SJSA1 (cell line): Measurements from ENCODE around the gene MSANTD2. TPM values are rescaled to one million over a fixed set of nuclear protein-coding genes. Genes with fewer than 3 reads are reported as not detected.

ENCODE experiments used
- DNase-seq, 2 experiments: peaks; one replicate each; pipeline ENCODE4 v3.0.0-alpha.2; 2015 to 2020; ENCODE audit warnings: low spot score in 2 of 2, low read depth in 1 of 2
- H3K27ac ChIP-seq: fragments of 250-450 bp; sonication (Bioruptor Pico); 2 replicates; pipeline ENCODE4 v1.5.1; 2020; ENCODE audit warnings: mild to moderate bottlenecking, moderate library complexity
- H3K27me3 ChIP-seq: fragments of 250-450 bp; sonication (Bioruptor Pico); replicated peaks from 2 replicates; pipeline ENCODE4 v1.5.1; 2020; ENCODE audit warnings: mild to moderate bottlenecking, moderate library complexity
- H3K36me3 ChIP-seq: fragments of 250-450 bp; sonication (Bioruptor Pico); 2 replicates; pipeline ENCODE4 v1.5.1; 2020; ENCODE audit warnings: mild to moderate bottlenecking
- H3K4me1 ChIP-seq: fragments of 250-450 bp; sonication (Bioruptor Pico); replicated peaks from 2 replicates; pipeline ENCODE4 v1.6.1; 2021; ENCODE audit warnings: mild to moderate bottlenecking
- H3K4me3 ChIP-seq: fragments of 250-450 bp; sonication (Bioruptor Pico); 2 replicates; pipeline ENCODE4 v1.5.1; 2020; ENCODE audit warnings: mild to moderate bottlenecking
- H3K9me3 ChIP-seq: fragments of 250-450 bp; sonication (Bioruptor Pico); replicated peaks from 2 replicates; pipeline ENCODE4 v1.5.1; 2020; ENCODE audit warnings: mild to moderate bottlenecking
- total RNA-seq: library from RNA; depleted of rRNA; stranded (reverse); fragments of >200 nt; shearing (Covaris generic); gene quantifications from 2 replicates; pipeline ENCODE4 v1.2.3, GENCODE V29; 2014

MSANTD2 gene
- total RNA-seq, 1 experiment from 2014 or later, result 15.3 TPM

DNA sequence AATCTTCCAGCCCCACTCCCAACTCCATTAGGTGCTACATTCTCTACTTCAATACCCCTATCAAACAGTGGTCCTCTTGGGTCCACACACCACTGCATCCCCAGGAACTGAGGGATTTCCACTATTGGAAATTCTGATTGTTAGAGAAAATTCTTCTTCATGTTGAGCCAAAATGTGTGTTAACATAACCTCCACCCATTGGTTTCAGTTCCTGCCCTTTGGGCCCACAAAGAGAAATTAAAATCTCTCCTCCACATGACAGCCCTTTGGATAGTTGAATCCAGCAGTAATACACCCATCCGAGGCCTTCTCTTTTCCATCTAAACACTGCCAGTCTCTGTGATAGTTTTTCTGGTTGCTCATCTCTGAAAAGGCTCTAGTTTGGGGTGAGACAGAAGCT lies 50.3 kb downstream of the MSANTD2 start:
- Histone ChIP-seq H3K27me3 (no peaks in the 10 kb centered on the region), H3K4me1 (peaks cover 28% of the 10 kb centered on the region), H3K4me3 (no peak overlapping the region), H3K27ac (no peak overlapping the region), H3K9me3 (no peaks in the 10 kb centered on the region), H3K36me3 (no peaks in the 10 kb centered on the region)
- DNase-seq, result no peak

DNA sequence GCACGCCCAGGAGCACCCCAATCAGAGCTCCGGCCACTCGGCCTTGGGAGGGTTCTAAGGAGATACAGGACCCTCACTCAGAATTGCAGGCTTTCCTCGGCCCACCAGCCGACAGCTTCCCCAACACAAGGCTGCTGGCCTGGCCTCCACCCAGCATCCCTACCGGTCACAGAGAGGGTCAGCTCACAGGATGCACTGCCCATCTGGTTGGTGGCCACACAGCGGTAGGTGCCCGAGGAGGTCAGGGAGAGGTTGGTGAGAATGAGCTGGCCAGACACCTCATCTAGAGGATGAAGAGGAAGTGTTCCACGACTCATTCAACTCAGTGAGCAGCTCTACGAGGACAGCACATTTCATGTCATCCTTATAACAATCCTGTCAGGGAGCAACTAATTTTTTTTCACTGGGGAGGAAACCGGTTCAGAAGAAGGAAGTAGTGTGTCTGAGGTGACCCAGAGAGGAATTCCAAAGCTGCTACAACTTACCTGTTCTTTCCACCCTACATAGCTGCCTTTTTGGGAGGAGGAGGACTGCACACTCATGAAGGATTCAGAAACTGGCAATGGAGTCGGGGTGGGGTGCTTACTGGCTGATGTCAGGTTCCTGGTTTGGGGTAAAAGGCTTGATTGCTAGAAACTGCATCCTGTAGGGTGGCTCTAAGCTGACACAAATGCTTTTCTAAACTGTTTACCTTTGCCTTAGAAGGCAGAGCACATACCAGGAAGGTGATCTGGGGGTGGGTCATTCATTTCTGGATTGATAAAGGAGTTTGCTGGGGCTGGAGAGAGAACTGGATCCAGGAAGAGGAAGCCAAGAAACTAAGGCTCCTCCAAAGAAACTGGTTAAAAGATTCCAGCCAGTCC lies 51.5 kb downstream of the MSANTD2 start:
- no peak for DNase-seq
- H3K27me3 ChIP-seq, result no peaks in the 10 kb centered on the region

DNA sequence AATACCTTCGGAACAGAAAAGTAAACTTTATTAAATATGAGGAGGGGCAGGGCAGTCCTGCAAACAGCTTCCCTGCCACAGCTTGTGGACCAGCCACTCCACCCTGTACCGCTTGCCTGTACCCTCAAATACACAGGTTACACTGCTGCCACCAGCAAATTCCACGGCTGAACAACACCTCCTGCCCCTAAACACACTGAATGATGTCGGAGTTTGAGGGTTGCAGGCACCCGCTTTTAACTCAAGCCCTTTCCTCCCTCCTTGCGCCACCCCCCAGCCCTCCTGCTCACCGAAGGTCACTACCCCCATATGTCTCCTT lies 52.1 kb downstream of the MSANTD2 start:
- H3K27me3 ChIP-seq, result no peaks in the 10 kb centered on the region
- DNase-seq, result no peak
- no peaks in the 10 kb centered on the region for H3K36me3 ChIP-seq
- peaks cover 23% of the 10 kb centered on the region for H3K4me1 ChIP-seq
- H3K4me3 ChIP-seq, result no peak overlapping the region
- no peaks in the 10 kb centered on the region for H3K9me3 ChIP-seq
- H3K27ac ChIP-seq, result no peak overlapping the region

More for the DNA sequence above, 51.5 kb downstream of the MSANTD2 start:
- Histone ChIP-seq H3K9me3 (no peaks in the 10 kb centered on the region), H3K36me3 (no peaks in the 10 kb centered on the region), H3K4me1 (peaks cover 23% of the 10 kb centered on the region), H3K4me3 (no peak overlapping the region), H3K27ac (no peak overlapping the region)

DNA sequence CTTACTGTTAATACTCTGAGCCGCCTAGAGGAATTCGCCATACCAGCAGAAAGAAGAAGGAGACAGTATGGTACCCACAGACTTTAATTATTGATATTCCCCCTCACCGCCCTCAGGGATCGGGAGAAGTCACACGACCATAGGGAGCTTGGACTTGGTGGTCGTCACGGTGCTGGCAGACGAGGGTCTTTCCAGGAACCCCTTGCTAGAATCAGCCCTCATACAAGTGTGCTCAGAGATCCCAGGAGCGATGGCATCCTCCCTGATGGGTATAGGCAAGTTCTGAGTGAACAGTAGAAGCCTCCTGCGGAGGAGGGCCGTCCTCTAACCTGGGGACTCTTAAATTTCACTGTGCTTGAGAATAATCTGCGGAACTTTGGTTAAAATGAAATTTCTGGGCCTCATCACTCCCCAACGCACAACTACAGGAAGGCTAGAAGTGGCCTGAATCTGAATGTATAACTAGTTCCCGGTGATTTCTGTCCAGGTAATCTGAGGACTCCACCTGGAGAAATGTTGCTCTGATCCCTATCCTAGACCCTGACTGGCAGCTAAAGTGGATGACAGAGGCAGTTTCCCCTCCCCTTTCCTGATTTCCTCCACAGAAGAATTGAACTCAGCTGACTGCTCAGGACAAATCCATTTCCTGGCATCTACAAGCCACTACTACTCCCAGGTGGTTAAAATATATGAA lies 52.7 kb downstream of the MSANTD2 start:
- Histone ChIP-seq H3K4me3 (no peak overlapping the region), H3K27ac (no peak overlapping the region), H3K9me3 (no peaks in the 10 kb centered on the region), H3K36me3 (no peaks in the 10 kb centered on the region), H3K27me3 (no peaks in the 10 kb centered on the region), H3K4me1 (peaks cover 23% of the 10 kb centered on the region)
- DNase-seq, result no peak

DNA sequence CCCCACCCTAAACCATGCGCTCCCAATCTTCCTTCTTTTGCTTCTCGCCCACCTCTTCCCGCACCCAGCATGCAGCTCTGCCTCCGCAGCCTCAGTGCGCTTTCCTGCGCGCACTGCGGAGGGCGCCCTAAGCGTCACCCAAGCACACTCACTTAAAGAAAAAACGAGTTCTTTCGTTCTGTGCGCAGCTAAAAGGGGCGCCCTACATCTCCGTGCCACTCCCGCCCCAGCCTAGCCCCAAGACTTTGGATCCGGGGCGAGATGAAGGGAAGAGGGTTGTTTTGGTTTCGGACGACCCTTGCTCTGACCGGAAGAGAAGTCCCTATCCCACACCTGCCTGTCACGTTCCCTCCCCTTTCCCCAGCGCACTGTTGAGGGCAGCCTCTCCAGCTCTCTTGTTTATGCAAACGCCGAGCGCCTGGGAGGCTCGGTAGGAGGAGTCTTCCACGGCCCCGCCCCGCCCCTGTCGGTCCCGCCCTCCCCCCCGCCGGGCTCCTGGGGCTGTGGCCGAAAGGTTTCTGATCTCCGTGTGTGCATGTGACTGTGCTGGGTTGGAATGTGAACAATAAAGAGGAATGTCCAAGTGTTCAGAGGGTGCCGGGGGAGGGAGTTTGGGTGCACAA lies 53.5 kb downstream of the MSANTD2 start:
- peak; percentile 26 to 68 for DNase-seq
- Histone ChIP-seq H3K27me3 (no peaks in the 10 kb centered on the region), H3K4me1 (peaks cover 23% of the 10 kb centered on the region), H3K9me3 (no peaks in the 10 kb centered on the region), H3K27ac (no peak overlapping the region), H3K4me3 (peak overlapping the region; percentile 25), H3K36me3 (no peaks in the 10 kb centered on the region)

DNA sequence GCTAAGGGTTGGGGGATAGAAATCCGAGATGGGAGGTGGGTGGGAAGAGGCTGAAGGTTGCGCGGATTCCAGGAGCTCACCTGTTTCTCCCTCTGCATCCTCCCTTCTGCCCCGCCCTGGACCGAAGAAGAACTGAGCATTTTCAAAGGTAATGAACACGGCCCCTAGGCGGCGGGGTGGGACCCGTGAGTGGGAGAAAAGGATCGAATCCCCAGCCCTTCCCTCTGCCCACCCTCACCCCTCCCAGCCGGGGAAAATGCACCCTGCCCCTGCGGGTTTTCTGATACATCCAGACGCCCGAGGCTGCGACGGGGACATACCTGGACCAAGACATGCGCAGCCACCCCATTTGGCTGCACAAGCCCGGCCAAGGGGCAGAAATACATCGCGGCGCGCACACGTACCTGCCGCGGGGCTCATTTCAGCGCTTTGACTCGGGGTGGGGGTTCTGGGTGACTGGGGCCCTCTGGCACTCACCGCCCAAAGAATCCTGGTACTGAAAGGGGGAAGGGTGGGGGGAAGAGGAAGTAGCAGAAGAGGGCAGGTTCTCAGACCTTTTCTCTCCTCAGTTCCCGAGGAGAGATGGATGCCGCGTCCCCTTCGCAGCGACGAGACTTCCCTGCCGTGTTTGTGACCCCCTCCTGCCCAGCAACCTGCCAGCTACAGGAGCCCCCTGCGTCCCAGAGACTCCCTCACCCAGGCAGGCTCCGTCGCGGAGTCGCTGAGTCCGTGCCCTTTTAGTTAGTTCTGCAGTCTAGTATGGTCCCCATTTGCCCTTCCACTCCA lies 54.2 kb downstream of the MSANTD2 start:
- Histone ChIP-seq H3K36me3 (no peaks in the 10 kb centered on the region), H3K27ac (no peak overlapping the region), H3K4me1 (peaks cover 23% of the 10 kb centered on the region), H3K4me3 (no peak overlapping the region), H3K27me3 (no peaks in the 10 kb centered on the region), H3K9me3 (no peaks in the 10 kb centered on the region)
- DNase-seq, result no peak

DNA sequence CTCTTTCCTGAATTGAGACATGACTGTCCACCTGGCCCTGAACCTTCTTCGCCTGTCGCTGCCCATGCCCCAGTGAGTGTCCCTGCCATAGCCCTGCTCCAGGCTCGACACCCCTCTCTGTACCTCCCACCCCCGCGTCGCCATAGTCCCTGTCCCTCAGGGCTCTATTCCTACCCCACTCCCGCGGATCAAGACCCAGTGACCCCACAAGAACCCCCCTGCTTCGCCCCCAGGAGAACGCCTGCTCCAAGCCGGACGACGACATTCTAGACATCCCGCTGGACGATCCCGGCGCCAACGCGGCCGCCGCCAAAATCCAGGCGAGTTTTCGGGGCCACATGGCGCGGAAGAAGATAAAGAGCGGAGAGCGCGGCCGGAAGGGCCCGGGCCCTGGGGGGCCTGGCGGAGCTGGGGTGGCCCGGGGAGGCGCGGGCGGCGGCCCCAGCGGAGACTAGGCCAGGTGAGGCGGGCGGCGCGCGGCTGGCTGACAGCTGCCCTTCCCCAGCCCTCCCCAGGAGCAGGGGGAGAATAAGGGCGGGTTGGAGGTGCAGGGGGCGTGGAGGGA lies 54.9 kb downstream of the MSANTD2 start:
- Histone ChIP-seq H3K27me3 (no peaks in the 10 kb centered on the region), H3K9me3 (no peaks in the 10 kb centered on the region), H3K4me3 (no peak overlapping the region), H3K27ac (no peak overlapping the region), H3K4me1 (peaks cover 23% of the 10 kb centered on the region), H3K36me3 (no peaks in the 10 kb centered on the region)
- DNase-seq, result no peak

DNA sequence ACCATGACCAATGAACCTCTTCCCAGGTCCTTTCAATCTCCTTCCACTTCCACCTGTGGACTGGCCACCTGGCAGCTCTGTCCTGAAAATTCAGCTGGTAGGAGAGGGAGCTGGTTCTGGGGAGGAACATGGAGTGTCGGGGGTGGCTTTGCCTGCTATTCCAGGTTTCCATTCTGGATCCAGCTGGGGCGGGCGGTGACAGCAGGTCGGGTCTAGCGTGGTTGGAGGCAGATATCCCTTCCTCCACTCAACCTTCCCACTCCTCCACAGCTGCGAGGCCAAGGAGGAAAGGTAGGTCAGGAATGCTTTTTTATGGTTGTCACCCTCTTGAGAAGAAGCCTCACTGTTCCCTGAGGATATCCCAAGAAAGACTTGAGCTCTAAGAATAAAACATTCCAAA lies 57.2 kb downstream of the MSANTD2 start:
- H3K27me3 ChIP-seq, result no peaks in the 10 kb centered on the region

DNA sequence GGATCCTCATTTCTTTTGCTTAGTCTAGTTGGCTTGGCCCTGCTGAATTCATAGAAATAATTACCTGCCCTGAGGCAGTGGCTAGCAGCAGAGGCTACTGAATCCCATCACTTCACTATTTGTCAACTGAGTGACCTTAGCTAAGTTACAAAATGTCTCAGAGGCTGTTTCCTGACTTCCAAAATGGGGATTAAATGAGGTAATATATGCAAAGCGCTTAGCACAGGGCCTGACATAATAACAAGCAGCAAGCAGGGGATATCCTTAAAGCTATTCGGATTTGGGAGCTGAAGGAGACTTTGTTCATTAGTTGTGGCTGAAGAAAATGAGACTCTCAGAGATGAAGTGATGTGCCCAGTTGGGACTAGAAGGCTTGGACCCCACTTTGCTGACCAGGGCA lies 57.7 kb downstream of the MSANTD2 start:
- no peak overlapping the region for H3K27ac ChIP-seq
- no peaks in the 10 kb centered on the region for H3K27me3 ChIP-seq
- peaks cover 13% of the 10 kb centered on the region for H3K4me1 ChIP-seq
- H3K4me3 ChIP-seq, result no peak overlapping the region
- no peaks in the 10 kb centered on the region for H3K36me3 ChIP-seq
- no peaks in the 10 kb centered on the region for H3K9me3 ChIP-seq
- no peak for DNase-seq

More for the DNA sequence above, 57.2 kb downstream of the MSANTD2 start:
- H3K4me1 ChIP-seq, result peaks cover 15% of the 10 kb centered on the region
- H3K27ac ChIP-seq, result no peak overlapping the region
- H3K36me3 ChIP-seq, result no peaks in the 10 kb centered on the region
- no peak overlapping the region for H3K4me3 ChIP-seq
- no peaks in the 10 kb centered on the region for H3K9me3 ChIP-seq
- no peak for DNase-seq

DNA sequence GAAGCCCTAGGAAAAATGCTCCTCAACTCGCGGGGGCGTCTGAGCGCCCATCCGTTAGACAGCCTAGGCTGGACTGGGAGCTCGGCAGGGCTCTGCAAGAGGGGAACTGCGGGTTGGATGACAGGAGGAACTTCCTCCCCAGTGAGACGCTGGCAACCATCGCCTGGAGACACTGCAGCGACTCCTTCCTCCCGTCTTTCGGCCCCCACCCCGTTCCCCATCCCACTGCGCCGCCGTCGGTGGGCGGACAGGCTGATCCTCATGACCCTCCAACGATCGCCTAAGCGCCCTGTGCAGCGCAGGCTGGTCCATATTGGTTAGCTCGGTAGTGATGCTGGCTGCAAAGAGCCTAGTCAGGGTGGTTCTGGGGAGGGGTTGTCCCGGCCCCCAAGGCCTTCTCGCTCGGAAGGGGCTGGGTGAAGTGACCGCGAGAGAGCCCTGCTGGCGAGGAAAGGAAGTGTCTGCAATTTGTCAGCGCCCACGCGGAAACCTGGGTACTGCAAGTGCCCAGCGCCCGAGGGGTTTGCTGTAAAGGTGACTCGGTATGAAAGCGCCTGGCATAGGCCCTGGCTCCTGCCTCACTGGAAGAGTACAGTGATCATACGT lies 59.8 kb downstream of the MSANTD2 start:
- Histone ChIP-seq H3K9me3 (no peaks in the 10 kb centered on the region), H3K4me1 (peaks cover 3% of the 10 kb centered on the region), H3K4me3 (peak overlapping the region; percentile 48), H3K36me3 (no peaks in the 10 kb centered on the region), H3K27ac (no peak overlapping the region), H3K27me3 (no peaks in the 10 kb centered on the region)
- peak in 1 of 2 experiments; percentile 34 for DNase-seq

DNA sequence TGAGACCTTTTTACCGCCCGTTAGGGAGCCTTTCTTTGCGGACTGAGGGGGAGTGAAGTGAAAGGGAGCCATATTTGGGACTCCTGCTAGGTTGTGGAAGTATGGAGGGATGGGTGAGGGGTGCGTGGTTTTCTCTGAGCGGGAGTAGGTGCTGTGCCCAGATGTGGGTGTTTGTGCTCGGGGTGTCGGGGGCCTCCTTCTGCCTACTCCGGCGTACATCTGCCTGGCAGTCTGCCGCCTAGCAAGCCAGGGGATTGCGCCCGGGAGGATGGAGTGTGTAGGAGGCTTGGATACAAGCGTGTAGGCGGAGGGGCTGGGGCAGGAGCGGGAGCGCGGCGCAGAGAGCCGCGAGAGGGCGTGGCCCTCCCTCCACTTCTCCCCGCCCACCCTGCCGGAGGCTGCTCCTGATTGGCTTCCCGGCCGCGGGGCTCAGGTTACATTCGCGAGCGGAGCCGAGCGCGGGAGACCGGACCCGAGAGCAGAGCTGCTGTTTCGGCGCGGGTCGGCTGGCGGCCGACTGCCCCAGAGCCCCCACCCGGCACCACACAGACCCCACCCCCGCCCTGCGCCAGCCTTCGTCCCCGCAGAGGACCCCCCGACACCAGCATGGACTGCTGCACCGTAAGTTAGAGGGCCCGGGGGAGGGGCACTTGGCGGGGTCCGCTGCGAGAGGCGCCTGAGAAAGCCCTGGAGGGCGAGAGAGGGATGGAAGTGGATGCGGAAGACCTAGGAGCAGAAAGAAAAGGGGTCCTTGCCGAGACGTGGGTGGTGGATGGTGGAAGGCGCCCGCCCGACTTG lies 60.5 kb downstream of the MSANTD2 start, which contains the start of gene NRGN:
NRGN (plus strand) TSS at position 464 of the 798 bp plus-strand sequence; CDS start at position 607, 143 bp downstream.
- no peak within 1 kb of the TSS for H3K27ac ChIP-seq
- H3K4me3 ChIP-seq, result peak within 1 kb of the TSS; percentile 48
- no peaks in the 10 kb centered on the region for H3K27me3 ChIP-seq
- no peaks in the 10 kb centered on the region for H3K36me3 ChIP-seq
- H3K4me1 ChIP-seq, result peaks cover 3% of the 10 kb centered on the region
- DNase-seq, result peak; percentile 57 to 81
- H3K9me3 ChIP-seq, result no peaks in the 10 kb centered on the region

DNA sequence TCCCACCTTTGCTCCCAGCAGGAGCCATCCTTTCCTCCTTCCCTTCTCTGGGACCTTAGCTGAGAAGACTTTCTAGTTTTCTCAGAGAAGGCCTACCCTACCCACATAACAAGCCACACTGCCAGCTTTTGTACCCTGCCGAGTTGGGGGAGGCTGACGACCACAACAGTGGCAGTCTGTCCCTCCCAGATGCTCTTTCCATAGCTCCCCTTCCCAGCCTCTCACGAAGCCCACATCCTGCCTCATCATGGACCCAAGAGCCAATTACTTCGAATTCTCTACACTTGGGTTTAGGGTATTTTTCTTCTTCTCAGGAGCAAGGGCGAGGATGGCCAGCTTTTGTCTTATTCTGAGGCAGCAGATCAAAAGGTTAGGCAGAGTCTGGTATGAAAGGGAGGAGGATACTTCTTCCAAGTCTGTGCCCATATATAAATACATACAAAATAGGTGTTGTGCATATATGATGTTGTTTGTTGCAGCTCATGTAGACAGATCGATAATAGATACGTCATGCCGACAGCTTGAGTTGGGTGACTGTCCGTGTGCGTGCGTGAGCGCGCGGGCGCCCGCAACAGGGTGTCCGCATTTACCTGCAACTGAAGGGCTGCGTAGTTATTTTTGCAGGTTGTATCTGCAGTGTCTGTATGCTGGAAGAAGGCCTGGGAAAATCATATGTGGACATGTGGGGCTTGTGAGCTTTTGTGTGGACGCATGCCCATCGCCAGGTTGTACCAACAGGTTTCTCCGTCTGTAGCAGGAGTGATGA lies 61.3 kb downstream of the MSANTD2 start:
- H3K27ac ChIP-seq, result no peak overlapping the region
- H3K27me3 ChIP-seq, result no peaks in the 10 kb centered on the region
- H3K9me3 ChIP-seq, result no peaks in the 10 kb centered on the region
- H3K36me3 ChIP-seq, result no peaks in the 10 kb centered on the region
- H3K4me1 ChIP-seq, result peaks cover 3% of the 10 kb centered on the region
- no peak overlapping the region for H3K4me3 ChIP-seq
- DNase-seq, result no peak
